Activated T-cell treated with anti-CD3 and anti-CD28 coated beads for 1 hour (primary cell): ENCODE results near the gene NR2E1.

ENCODE experiments used
- DNase-seq: peaks from one replicate; pipeline ENCODE4 v3.0.0-alpha.2; 2020; ENCODE audit warnings: low read depth

The NR2E1 gene

DNA sequence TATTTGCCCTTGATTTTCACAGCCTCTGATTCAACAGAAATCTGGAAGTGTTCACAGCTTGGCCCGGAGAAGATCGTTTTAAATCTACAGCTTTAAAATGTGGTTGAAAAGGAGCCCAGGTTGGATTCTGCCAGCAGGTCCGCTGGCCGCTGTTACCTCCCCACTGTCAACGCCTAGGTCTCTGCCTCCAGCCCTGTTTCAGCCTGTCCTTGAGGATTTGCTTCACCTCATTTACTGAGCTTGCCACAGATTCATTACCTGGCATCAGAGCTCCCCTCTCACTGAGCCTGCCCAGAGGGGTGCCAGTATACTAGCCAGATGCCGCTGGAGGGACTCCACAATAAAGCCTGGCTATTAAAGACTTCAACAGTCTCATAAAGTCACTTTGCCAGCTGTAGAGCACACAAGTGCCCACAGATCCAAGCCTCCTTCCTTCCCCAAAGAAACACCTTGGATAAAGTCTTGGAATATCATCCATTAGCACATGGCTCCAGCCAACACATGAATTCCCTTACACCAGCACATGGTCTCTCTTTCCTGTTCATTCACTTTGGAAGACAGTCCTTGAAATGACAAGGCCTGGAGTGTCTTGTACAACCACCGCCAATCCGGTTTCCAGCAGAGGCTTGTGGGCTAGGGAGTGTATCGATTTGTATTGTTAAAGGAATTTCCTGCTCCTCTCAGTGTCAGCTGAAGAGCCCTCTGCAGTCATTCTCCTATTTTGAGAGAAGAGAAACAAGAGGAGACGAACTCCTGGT lies 9.5 kb upstream of the NR2E1 start:
- DNase-seq = no peak

DNA sequence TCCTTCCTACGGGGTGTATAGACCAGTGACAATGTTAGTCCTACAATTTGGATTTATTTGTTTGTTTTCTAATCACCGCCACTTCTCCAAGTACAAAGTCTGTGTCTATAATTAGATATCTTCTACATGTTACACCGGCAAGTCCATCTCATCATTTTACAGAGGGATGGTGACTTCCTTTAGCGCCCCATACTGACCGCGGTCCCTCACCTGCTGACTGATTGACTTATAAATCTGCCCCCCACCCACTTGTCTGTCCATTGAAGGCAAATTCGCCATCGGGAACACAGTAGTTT lies 8.9 kb upstream of the NR2E1 start:
- no peak for DNase-seq

DNA sequence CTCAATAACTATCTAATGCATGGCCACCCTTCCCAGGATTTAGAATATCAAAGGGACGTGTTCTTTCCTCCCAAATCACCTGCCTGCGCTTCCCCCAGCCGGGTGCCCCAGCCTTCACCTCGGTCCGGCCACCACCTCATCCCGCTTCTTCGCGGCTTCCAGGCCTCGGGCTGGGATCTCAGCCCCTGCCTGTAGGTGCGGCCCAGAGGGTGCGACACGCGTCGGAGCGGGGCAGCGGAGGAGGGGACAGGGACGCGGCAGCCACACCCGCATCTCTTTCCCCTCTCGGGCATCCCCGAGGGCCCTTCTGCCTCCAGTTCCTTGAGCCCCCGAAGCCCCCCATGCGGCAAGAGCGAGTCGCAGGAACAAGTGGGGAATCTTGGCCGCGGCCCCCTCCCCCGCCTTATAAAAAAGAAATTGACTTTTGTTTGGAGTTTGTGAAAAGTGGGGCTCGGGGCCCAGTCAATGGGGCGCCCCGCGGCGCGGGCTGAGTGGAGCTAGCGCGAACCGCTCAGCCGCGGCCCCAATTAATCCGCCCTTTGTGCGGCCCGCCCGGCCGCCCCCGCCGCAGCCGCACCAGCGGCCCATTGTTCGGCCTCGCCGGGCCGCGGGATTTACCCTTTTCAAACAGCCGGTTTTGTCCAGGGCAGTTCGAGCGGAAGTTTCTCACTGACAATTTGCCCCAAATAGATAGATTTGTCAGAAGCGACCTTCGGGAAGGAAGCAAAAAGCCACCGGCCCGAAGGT lies 8.4 kb upstream of the NR2E1 start:
- DNase-seq = no peak

DNA sequence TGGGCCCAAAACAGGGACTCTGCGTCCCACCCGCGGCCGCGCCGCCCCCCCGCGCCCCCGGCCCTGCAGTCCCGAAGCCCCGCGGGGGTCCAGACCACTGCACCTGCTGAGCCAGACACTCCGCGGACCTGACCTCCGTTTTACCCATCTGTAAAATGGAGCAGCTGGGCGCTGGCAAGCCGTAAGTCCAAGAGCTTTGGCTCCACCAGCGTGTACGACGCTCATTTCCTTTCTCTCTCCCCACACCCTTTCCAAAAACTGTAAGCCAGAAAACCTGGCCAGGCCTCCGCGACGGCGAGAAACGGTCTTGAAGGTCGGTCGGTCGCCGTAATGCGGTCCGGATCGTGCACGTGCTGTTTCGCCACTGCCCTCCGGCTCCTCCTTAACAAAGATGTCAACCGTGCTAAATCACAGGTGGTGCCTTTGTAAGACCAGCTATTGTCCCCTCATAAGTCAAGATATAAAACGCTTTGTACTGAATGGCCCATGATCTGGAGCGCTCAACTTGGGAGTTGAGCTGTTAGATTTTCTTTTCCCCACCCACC lies 7.8 kb upstream of the NR2E1 start:
- DNase-seq = no peak

DNA sequence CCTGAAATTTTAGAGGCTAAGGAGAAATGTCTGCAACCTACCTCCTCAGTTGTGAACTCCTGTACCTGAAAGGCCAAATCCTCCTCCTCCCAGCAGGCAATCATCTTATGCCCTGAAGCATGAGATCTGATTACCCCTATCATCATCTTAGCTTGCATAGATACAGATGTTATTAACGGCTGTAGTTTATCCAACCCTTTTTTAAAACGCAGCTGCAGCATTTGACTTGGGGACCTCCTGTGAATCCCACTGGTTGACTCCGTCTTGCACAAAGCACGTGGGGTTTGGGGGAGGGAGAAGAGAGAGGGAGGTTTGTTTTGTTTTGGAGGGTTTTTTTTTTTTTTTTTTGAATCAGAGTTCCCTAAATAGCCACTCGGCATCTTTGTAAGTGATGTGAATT lies 5.8 kb upstream of the NR2E1 start:
- DNase-seq = no peak

DNA sequence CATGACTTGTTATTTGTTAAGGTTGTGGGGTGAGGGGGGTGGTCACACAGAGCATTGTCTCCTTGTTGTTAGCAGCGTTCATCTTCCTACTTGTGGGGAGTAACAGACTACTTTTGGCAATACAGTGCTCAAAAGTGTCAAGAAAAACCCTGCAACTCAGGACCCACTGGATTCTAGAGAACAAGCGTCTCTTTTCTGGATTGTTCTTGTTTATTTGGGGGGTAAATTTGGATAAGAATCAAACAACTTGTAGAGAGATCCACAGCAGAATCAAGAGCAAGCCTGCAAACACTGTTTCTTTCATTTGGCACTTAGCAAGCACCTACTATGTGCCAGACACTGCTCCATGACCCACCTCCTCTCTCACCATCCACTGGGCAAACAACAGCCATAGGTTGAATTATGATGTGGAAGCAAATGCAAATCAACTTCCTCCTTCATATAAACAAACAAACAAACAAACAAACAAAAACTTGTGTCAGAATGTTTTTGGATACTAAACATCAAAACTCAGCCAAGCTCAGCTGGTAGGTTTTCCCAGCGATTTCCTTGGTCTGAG lies 4.0 kb upstream of the NR2E1 start:
- DNase-seq = no peak

- DNase-seq = no peak
These were observed 2.6 kb upstream of the NR2E1 start for GRCh38 chr6:108163267-108163643.

GRCh38 chr6:108163644-108164542 lies 1.9 kb upstream of the NR2E1 start:
- DNase-seq = no peak

DNA sequence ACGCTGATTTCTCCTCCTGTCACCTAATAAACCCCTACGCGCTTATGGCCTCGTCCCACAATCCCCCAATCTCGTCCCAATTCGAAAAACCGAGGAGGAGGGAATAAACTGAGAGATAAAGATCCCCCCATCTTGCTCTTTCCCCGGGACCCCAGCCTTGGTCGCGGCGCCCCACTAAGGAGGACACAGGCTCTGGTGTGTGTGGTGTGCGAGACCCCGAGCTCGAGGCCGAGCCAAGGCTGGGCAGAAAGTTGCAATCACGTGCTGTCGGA lies 1.3 kb upstream of the NR2E1 start:
- no peak for DNase-seq

DNA sequence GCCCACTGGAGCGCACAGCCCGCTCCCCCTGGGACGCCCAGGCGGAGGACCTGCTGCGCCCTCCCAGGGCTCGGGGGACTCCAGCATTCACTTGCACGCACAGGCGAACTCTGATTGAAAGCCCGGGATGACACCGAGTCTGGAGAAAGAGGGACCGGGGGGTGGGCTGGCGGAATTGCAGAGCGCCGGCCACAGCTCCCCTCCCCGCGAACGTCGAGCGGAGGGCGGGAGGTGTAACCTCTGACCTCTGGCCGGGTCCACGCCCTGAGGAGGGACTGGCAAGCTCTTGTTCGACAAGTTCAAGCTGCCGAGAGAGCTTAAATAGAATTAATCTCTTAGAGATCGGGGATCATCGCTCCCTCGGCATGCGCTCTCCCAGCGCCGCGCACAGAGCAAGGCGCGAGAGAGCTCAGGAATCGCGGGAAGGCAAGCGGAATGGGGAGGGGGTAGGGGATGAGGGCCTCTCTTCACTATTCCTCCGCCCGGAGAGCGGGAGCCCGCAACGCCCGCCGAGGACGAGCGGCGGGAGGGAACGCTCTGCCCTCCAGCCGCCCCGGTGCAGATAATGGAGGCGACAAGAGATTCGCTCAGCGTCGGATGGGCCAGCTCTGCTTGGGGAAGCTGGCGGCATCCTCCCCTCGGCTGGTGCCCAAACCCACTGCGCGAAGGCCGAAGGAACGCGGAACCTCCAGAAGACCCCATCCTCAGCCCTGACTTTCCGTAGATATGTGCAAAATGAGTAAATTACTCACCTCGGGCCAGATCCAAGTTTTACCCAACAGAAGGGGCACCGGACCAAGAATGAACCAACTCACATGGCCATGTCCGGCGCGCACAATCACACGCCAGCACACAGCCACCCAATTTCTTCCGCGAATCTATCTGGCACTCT lies 761 bp upstream of the NR2E1 start:
- no peak for DNase-seq

GRCh38 chr6:108166664-108167448 lies 1.0 kb downstream of the NR2E1 start:
- DNase-seq = no peak

DNA sequence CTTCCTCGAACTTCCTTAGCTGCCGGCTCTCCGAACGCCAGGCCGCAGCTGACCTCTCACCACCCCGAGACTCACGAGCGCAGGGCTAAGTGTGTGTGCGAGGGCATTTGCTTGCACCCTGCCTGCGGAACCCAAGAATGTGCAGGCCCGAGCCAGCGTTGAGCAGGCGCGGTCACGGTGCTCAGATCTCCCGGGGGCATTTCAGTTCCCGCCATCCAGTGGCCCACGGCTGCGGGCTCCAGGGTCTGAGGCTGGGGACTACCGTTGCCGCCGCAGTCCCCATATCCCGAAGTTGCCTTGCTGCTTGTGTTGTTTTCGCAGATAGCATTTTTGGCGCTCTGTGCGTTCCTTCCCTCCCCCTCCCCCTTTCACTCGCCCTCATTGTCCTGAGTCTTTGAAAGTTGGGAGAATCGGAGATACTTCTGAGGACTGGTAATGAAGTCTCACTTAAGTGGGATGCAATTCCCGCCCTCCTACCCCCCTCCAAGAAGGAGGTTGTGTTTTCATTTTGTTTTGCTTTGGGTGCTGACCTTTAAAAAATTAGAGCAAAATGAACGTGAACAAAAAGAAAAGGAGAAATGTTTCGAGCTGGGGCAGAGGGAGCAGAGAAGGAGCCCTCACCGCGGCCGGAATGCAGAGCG lies 1.7 kb downstream of the NR2E1 start:
- no peak for DNase-seq

DNA sequence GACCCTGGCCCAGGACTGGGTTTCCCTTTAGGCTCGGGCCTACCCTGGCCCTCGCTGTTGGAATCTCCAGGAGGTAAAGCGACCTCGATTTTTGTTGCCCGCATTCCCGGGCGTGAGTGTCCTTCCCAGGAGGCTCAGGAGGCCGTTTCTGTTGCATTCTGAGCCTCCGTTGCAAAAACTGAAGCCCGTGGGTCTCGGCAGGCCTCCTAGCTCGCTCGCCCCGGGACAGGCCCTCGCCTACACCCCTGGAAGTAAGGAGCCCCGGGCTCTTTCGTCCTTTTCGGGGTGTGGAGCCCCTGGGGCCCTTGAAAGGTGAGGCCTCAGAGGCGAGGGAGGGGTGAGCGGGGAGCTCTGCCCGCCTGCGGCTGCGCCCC lies 2.3 kb downstream of the NR2E1 start:
- no peak for DNase-seq

GRCh38 chr6:108168501-108169463 lies 3.0 kb downstream of the NR2E1 start:
- no peak for DNase-seq

GRCh38 chr6:108169464-108170331 lies 3.9 kb downstream of the NR2E1 start:
- DNase-seq = no peak

DNA sequence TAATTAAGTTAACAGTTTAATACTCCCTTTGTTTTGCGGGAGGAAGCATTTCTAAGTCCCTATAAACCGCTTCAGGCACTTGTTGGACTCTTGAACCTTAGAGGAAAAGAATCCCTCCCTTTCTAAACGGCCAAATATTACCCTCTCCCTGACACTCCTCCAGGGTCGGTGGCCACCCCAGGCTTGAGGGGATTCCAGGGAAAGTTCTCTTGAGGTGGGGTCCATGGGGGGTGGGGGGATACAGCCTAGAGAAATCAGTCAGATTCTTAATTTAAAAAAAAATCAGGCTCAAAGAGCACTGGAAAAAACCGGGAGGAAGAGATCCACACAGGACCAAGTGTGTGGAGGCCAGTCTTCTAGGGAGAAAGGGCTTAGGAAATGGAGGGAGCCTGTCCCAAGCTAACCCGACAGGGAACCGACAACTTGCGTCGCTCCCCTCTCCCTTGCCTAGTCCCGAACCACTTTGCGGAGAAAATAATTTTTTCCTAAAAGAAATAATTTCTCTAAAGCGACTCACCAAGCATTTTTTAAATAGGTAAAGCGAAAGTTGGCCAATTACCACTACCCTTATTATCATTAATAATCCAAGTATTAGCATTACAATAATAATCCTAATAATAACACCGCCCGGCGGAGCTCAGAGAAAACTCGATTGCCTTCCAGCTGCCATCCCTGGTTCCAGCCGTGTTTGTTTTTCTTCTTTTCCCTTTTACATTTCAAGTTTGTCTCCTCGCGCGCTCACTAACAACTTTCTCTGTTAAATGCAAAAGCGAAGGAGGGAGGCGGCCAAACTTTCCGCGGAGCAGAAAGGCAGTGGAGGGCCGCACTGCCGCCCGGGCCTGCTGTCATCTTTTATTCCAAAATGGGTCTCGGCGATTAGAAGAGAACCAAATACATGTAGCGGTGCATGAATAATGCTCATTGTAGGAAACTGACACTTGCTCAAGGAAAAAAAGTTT lies 4.8 kb downstream of the NR2E1 start:
- no peak for DNase-seq
